ENCODE measurements around the gene AHSA1.

- TF ChIP-seq CTCF (optimal IDR thresholded peaks at IDR 0.05 in 1 of 3, IDR thresholded peaks at IDR 0.05 in 1 of 3, conservative IDR thresholded peaks at IDR 0.05 in 1 of 3; ENCODE audit: extremely low read depth in 1 of 3, insufficient read depth in 2 of 3, low read length in 3 of 3), result no peak
- no peak for TF ChIP-seq EZH2 (IDR thresholded peaks at IDR 0.05; ENCODE audit: low read length)
These were observed 27.4 kb downstream of the AHSA1 start for GRCh38 chr14:77485256-77485655.

Measured in keratinocyte (primary cell).